GM18502 (cell line): ENCODE measurements around the gene RMDN3.

Experiments
- ATAC-seq: cut with Tn5 transposase; IDR thresholded peaks from one replicate; pipeline ENCODE4 v1.9.1; 2021; ENCODE audit warnings: mild to moderate bottlenecking; ENCODE audit not compliant: unreplicated experiment, poor library complexity

The RMDN3 gene

DNA sequence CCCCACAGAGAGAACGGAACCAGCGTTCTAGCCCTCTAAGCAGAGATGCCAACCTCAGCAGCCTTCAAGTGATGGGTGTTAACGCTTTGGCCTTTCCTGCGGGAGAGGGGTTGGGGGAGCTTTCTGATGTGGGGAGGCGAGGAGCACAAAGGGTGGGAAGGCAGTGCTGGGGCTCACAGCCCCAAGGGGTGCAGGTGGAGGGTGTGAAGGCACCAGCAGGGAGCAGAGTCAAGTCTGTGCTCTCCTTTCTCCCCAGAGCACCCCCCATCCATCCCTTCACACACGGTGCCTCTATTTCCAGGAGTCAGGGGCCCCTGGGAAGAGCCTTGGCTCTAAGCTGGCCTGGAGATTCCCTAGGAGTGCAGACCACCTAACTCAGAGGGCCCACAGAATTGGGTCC is 18.8 kb upstream of the RMDN3 start:
- no peak for ATAC-seq

- ATAC-seq, result no peak
These were observed 18.4 kb upstream of the RMDN3 start for GRCh38 chr15:40773496-40773895.

DNA sequence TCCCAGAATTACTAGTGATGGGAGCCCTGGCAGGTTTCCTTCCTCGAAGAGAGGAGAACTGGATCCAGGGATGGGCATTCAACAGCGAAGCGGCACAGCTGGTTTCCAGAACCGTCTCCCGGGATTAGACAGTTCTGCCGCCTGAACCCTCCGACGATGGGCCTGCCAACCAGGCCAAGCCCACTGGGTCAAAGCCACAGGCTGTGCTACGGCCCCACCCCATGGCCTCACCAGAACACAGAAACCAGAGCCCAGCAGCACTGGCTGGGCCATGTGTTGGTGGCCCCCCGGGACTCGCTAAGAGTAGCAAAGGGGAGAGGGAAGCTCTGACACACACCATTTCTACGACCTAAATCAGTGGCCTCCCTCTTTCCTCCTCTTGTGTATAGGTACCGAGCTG is 17.0 kb upstream of the RMDN3 start:
- ATAC-seq, result no peak

DNA sequence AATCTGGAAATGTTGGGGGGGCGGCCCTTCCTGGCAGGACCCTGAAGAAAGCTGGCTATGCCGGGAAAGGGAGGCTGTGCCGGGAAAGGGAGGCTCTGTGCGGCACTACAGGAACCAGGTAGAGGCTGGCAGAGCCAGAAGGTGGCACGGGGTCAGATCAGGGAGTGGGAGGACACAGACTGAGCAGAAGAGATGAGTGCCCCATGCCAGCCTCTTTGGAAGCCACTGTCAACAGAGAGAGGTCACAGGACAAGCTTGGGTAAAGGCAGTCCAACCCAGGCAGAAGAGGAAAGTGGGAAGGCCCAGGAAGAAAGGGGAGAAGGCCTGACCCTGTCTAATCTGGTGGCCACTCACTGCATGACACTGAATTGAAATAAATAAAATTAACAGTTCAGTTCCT is 16.2 kb upstream of the RMDN3 start:
- ATAC-seq, result no peak

DNA sequence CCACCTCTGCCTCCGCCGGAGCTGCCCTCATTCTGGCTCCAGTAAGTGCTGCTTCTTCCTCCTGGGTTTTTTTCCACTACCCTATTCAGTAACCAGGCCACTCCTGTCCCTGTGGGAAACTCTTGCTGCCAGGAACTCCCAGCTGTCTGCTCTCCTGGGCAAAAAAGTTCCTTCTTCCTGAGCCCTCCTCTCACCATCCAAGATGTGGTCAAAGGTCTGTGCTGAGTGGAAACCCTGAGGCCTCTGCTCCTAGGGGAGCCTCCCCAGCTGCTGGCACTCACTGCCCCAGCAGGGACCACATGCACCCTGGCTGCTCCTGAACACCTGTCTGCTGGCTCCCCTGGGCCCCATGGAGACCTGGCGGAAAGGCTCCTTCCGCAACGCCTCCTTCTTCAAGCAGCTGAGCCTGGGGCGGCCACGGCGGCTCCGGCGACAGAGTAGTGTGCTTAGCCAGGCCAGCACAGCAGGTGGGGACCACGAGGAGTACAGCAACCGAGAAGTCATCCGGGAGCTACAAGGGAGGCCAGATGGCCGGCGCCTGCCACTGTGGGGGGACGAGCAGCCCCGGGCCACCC is 15.2 kb upstream of the RMDN3 start:
- ATAC-seq, result no peak

- peak; percentile 46 for ATAC-seq
These were observed 14.5 kb upstream of the RMDN3 start, which contains the start of gene C15orf62 for GRCh38 chr15:40769274-40770146. C15orf62 (plus strand) TSS chr15:40769980; CDS start chr15:40770496, 516 bp downstream.

- ATAC-seq, result peak; percentile 10
These were observed 13.6 kb upstream of the RMDN3 start for GRCh38 chr15:40768521-40769273.

GRCh38 chr15:40767838-40768500 is 12.9 kb upstream of the RMDN3 start:
- no peak for ATAC-seq

DNA sequence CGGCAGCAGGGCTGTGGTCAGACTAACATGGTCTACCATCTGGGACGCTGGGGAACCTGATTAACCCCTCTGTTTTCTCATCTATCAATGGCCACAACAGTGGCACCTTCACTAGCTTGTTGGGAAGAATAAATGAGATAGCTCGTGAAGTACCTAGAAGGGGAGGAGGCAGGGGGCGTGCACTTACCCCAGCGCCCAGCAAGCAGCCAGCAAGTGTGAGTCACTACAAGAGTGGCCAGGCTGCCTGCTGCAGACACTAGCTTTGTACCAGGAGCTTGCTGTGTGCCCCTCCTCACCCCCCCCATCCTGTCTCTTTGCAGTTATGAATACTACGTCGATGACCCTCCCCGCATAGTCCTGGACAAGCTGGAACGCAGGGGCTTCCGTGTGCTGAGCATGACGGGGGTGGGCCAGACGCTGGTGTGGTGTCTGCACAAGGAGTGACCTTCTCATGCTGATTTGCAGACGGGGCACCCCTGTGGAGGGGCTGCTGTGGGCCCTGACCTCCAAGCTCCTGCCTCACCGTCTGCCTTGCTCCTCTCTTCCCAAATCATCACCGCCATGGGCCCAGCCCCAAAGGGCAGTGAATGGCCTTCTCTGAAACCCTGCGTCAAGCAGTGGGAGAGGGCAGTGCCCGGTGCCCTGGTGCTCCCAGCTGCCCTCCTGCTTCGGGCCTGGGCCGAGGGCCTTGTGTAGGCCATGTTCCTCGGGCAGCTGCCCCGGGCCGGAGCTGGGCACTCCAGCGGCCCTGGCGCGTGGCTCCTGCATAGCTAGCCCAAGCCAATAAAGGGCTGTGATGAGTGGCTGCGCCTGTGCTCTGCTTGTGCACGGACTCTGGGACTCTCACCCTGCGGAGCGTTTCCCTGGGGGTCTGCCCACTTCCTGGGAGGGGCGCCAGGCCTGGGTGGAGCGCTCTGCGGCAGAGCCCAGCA is 12.1 kb upstream of the RMDN3 start:
- ATAC-seq, result no peak

GRCh38 chr15:40766194-40766815 is 11.3 kb upstream of the RMDN3 start:
- ATAC-seq, result no peak

DNA sequence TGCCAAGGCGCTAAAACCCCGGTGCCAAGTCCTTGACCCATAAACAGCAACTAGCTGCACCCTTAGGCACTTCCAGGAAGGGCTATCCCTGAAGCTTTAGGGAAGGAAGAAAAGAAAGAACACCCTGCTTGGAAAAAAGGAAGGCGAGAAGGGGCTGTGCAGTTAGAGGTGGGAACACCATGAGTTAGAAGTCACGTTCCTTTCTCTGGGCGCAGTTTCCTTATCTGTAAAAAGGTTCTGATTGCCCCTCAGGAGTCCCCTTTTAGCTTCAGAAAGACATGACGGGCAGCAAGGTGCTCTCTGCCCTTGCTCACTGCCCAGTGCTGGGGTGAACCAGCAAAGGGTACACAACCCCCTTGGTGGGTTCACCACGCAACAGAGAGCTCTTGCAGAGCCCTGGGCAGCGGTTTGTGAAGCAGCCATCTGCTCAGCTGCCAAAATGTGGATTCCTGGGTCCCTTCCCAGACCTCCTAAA is 9.6 kb upstream of the RMDN3 start:
- no peak for ATAC-seq

GRCh38 chr15:40763801-40764628 is 9.0 kb upstream of the RMDN3 start, which contains the start of gene GCHFR:
GCHFR (plus strand) TSS chr15:40764068; CDS start chr15:40764181, 113 bp downstream.
- peak; percentile 46 for ATAC-seq

DNA sequence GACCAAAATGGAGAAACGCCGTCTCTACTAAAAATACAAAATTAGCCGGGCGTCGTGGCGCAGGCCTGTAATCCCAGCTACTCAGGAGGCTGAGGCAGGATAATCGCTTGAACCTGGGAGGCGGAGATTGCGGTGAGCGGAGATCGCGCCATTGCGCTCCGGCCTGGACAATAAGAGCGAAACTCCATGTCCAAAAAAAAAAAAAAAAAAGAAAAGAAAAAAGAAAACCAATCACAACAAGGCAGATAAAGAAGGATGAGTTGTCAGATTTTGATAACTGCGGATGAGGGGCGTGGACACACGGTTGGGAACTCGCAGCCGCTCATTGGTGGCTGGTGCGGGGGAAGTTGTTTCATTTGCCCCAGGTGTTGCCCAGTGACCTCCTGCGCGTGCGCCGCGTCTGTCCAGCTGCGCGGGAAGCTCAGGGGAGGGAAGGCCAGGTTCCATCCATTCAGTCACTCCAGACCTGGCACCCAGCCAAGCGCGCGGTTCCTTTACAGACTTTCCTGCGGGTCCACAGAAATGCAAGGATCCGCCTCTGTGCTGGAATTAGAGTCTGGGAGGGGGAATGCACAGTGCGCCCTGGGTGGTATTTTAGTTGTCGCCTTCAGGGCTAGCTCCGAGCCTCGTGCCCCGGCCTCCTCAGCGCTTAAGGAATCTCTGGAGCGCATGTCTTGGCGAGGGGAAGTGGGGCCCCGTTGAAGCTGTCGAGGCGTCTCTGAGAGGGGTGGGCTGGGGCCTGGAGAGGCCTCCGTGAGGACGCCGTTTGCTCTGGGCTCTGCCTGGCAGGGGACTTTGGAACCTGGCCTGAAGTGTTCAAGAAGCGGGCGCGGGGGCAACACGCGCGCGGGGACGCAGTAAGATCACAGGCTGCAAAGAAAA is 8.1 kb upstream of the RMDN3 start:
- no peak for ATAC-seq

DNA sequence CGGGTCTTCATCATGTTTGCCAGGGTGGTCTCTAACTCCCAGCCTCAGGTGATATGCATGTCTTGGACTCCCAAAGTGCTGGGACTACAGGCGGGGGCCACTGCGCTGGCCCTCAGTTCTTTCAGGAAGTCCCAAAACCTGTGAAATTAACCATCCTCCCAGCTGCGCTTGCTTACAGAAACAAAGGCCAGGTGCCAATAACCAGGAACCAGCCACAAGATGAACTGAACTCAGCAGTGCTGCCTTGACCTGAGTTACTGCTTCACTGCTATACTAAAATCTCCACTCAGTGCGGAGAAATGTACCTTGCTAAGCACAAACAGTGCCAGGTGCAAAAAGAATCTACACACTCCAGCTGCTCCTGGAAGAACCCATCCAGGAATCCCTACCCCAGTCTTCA is 4.9 kb upstream of the RMDN3 start:
- ATAC-seq, result no peak

- no peak for ATAC-seq
These were observed 1.9 kb upstream of the RMDN3 start for GRCh38 chr15:40756938-40757337.

GRCh38 chr15:40755812-40756208 is 756 bp upstream of the RMDN3 start:
- no peak for ATAC-seq

DNA sequence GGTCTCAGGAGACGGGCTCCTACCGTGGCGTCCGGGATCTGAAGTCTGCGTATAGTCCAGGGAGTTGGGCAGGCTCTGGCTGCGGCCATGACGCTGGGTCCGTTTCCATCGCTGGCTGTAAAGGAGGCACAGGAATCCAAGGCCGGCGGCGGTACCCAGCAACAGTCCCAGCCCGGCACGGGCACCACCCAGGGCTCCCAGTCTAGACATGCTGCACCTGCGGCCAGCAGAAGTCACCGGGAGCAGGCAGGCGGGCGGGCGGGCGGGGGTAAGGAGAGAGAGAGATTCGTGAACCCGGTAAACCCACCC is 526 bp downstream of the RMDN3 start:
- peak; percentile 1 for ATAC-seq
